Left renal pelvis (tissue), 4 donors: ENCODE data around the gene ATP5ME. TPM values are rescaled to one million over a fixed set of nuclear protein-coding genes. Genes with fewer than 3 reads are reported as not detected.
"Not testable (repeated sequence)": the region's sequence is repeated elsewhere in the genome, so short reads cannot be mapped to it uniquely, and the experiment has no call there.

Experiments
- DNase-seq, 4 donors: peaks; one replicate each; pipeline ENCODE4 v3.0.0-alpha.2; 2013; ENCODE audit warnings: low read depth in 4 of 4, low spot score in 3 of 4
- polyA plus RNA-seq, 4 donors: library from polyadenylated mRNA; unstranded; fragments of 120-200 nt; gene quantifications; one replicate each; pipeline ENCODE4 v1.2.1, GENCODE V29; 2013; ENCODE audit not compliant: insufficient read length in 4 of 4

ATP5ME gene
- polyA plus RNA-seq, 4 donors, result 171 to 315 (median 274) TPM

DNA sequence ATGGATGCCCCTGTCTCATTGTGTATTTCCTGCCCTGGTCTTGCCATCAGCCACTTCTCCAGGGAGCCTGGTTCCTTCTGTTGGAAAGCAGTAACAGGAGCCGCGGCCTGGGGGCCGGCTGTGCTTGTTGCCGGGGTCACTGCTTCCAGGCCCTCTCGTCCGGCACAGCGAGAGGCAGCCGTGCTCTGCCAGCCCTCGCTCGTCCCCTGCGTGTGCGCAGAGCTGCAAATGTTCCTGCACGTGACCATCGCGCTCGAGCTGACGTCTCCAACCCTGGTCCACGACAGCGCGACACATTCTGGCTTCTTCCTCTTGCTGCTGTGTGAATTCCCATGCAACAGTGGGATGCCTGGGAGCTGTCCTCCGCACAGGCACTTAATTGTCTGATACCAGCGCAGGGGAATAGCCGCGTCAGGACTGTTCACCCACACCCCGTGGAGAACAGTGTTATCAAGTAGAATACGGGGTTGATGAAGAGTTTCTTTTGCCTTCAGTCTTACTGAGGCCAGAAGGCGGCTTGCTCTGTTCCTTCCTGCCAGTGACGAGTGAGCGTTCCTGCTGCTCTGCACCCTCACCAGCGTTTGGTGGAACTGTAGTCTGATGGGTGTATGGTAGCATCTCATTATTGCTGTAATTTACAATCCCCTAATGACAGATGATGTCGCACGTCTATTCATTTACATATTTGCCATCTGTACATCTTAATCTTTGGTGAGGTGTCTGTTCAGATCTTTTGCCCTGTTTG lies 36.4 kb downstream of the ATP5ME start:
- no peak for DNase-seq

DNA sequence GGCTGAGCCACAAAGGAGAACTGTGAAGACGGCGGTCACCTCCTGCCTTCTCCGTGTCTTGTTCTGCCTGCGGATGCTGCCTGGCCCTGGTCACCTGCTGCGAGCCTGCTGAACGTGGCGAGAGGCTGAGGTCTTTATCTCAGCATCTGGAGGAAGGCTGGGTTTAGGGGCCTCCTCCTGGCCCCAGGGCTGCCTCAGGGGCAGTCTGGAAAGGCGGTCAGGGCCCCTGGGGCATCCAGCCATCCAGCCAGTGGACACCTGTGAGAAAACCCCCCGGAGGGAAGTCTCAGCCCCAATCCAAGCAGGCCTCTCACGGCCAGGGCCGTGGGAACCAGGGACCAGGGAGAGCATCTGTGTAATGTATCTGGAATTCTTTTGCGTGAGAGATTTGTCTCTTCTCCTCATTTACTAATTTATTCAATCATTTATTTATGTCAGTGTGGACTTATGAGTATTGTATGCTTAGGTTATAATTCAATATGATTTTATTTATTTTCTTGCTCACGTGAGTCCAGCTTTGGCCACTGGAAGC lies 37.4 kb downstream of the ATP5ME start:
- DNase-seq, result no peak

DNA sequence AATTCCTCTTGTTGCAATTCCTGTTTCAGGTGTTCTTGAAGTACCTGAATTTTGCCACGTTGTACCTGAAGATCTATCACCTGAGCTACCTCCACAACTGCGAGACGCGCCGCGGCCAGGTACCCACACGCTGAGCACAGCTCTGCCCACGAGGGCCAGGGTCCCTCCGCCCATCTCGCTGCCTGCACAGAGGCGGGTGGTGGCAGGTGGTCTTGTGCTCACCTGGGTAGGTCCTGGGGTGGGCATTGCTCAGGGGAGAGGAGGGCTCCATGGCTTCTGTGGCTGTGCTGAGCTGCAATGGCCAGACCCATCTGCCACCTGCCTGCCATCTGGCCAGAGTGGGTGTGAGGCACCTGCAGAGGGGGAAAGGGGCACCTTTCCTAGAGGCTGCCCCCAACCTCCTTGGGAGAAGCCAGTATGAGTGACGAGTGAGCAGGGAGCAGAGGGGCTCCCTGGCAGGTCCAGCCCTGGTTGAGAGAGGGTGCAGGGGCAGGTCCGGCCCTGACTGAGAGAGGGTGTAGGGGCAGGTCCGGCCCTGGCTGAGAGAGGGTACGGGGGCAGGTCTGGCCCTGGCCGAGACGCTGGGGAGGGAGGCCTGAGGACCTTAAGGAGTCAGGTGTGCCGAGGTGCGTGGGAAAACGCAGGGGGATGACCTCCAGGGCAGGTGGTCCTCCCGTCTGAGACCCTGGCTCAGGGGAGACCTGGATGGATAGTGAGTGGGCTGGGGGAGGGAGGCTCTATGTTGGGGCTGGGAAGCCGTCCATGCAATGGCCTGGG lies 38.0 kb downstream of the ATP5ME start:
- DNase-seq, result no peak

DNA sequence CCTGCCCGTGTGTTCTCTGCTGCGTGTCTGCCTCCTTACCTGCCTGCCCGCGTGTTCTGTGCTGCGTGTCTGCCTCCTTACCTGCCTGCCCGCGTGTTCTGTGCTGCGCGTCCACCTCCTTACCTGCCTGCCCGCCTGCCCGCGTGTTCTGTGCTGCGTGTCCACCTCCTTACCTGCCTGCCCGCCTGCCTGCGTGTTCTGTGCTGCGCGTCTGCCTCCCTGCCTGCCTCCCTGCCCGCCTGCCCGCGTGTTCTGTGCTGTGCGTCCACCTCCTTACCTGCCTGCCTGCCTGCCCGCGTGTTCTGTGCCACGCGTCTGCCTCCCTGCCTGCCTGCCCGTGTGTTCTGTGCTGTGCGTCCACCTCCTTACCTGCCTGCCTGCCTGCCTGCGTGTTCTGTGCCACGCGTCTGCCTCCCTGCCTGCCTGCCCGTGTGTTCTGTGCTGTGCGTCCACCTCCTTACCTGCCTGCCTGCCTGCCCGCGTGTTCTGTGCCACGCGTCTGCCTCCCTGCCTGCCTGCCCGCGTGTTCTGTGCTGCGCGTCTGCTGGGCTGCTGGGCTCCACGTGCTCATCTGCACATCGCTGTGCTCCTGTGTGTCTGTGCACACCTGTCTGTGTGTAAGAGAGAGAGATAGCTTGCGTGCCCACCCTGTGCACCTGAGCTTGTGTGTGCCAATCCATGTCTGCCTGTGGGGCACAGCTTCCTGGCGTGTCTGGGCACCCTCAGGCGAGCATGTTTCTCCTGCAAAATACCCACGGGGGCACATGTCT lies 38.8 kb downstream of the ATP5ME start:
- DNase-seq, result not testable (repeated sequence)

DNA sequence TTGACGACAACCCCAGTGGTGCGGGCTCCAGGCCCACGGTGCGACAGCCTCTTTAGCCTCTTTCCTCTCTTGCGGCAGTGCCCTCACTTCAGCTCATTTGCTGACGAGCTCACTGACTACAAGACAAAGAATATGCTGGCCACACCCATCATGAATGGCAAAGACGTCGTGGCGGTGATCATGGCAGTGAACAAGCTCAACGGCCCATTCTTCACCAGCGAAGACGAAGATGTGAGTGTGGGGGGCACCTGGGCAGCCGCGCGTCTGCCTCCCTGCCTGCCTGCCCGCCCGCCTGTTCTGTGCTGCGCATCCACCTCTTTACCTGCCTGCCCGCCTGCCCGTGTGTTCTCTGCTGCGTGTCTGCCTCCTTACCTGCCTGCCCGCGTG lies 39.5 kb downstream of the ATP5ME start:
- DNase-seq, result no peak

DNA sequence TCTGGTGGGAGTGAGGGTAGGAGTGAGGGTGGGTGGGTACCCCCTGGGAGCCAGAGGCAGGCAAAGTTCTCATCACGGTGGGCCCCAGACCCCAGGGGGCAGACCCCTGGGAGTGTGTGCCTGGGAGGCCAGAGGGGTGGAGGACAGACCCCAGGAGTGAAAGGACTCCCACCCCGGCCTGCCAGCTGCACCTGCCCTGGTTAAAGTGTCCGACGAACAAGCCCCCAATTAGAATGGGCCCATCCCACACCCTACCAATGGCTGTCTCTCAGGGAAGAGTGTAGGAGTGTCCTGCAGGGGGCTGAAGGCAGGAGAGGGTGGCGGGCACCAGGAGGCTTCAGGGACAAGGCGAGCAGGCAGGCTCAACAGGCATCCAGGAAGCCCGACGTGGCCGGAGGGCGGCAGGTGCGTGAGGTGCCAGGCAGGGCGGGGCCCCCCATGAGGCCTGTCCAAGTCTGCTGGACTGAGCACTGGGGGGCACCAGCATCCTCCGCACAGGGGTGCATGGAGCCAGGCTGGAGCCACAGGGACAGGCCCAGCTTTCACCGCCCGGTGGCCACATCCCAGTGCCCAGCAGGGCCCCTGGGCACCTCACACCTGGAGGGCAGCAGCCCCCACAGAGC lies 40.0 kb downstream of the ATP5ME start:
- no peak for DNase-seq

DNA sequence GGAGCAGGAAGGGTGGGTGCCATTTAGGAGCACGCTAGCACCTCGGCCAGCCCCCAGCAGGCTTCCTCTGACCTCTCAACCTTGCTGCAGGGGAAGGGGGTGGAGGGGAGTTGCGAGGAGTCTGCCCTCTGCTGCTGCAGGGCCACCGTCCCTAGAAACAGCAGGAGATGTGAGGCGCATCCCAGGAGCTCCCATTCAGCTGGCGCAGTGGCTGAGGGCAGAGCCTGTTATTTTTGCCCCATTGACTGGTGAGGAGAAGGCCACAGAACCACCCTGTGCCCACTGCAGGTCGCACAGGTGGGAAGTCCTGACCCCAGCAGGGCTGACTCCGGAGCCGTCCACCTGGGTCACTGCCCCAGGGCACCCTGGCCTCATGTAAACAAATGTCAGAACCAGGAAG lies 40.7 kb downstream of the ATP5ME start:
- DNase-seq, result no peak

DNA sequence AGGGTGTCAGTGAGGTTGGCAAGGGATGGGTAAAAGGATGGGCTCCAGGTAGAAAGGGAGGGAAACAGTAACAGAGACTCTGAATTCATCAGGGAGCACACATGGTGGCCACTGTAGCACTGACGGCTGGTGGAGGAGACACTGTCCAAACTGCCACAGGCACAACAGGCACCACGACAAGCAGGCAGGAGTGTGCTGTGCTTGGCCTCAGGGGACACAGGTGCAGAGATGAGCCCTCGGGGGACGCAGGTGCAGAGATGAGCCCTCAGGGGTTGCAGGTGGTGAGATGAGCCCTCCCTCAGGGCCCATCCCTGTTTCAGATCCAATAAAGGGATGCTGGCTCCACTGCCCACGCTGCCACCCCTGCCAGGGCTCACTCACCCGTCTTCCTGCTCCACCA lies 41.1 kb downstream of the ATP5ME start:
- DNase-seq, result no peak

DNA sequence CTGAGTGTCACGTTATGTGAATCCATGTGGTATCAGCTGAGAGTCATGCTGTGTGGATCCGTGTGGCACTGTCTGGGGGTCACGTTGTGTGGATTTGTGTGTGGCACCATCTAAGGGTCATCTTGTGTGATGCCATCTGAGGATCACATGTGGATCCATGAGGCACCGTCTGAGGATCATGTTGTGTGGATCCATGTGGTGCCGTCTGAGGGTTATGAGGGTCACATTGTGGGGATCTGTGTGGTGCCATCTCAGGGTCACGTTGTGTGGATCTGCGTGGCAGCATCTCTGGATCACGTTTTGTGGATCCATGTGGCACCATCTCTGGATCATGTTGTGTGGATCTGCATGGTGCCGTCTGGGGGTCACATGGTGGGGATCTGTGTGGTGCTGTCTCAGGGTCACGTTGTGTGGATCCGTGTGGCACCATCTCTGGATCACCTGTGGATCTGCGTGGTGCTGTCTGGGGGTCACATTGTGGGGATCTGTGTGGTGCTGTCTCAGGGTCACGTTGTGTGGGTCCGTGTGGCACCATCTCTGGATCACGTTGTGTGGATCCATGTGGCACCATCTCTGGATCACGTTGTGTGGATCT lies 41.8 kb downstream of the ATP5ME start:
- DNase-seq, result no peak

DNA sequence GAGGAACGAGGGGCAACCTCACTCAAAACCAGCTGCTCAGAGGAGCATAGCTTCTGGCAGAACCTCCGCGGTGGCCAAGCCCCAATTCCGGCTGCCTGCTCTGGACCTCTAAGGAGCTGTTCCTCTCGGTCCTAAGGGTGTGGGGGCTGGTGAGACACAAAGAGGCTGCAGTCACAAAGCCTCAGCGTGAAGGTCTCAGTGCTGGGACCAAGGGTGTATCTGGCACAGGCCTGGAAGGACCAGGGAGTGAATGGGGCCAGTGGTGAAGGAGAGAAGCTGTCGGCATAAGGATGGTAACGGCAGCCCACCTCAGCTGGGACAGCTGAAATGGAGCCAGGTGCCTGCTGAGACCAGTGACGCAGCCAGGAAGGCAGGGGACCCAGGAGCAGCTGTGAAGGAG lies 43.4 kb downstream of the ATP5ME start:
- no peak for DNase-seq

DNA sequence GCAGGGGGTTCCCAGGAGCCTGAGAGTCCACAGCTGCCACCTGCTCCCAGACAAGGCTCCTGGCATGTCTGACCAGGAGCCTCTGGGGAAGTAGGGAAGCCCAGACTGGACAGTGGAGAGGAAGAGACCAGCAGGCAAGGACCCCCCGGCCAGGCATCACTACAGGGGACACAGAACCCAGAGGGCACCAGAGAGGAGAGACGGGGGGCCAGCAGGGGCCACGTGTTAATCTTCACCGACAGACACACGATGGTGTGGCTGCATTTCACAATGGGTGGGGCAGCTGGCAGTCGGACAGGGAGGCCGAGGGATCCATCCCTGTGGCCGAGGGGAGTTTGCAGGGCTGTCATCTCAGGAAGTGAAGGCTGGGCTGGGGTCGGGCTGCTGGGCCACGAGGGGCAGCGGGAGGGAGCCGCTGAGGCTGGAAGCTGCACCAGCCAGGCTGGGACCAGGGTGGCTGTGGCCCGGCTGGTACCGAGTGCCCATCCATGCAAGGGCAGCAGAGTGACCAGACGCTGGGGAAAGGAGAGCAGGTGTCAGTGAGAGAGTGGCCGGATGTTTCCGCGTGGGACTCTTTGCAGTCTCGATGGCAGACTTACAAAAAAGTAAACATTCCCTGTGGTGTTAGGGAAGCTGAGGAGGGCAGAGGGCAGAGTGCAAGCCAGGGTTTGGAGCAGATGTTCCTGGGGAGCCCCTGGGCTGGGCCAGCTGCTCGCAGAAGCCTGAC lies 44.0 kb downstream of the ATP5ME start:
- no peak for DNase-seq

DNA sequence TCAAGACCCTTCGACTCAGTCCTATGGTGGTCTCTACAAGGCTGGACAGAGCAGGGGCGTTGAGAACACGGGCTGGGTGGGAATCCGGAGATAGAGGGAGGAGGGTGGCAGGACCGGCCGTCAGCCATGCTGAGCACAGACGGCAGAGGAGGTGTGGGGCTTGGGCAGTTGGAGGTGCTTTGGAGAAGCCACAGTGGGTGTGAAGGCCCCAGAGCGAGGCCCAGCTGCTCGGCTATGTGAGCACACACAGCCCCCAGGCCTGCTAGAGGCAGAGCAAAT lies 44.5 kb downstream of the ATP5ME start:
- no peak for DNase-seq

DNA sequence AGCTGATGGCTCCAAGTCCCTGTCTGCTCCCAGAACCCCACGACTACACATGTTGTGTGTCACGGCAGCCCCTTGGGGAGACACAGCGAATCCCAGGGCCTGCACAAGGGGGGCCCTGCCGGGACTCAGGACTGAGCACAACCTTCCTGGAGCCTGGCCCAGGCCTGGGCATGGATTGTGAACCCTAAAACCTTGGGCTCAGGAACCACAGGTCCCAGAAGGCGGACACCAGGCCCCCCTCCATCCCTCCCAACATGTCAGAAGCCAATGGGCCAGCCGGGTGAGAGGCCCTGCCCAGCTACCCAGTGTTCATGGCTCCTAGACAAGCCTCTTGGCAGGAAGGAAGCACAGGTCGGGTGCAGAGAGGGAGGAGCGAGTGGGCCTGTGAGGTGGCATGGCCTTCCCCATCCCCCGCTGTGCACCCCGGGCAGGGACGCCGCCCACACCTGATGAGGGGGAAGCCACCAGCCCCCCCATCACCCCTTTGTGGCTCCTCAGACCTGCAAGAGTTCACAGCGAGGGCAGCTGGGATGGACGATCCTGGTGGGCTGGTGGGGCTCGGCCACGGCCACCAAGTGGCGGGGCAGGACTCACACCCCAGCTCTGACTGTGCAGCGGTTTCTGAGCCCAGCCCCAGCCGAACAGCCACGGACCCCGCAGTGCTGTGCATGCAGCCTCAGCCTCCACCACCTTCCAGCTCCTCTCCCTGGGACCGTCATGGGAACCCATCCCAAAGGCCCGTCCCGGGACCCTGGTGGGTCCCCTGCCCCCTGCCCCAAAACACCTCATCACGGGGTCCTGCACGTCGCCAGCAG lies 45.0 kb downstream of the ATP5ME start:
- no peak for DNase-seq

DNA sequence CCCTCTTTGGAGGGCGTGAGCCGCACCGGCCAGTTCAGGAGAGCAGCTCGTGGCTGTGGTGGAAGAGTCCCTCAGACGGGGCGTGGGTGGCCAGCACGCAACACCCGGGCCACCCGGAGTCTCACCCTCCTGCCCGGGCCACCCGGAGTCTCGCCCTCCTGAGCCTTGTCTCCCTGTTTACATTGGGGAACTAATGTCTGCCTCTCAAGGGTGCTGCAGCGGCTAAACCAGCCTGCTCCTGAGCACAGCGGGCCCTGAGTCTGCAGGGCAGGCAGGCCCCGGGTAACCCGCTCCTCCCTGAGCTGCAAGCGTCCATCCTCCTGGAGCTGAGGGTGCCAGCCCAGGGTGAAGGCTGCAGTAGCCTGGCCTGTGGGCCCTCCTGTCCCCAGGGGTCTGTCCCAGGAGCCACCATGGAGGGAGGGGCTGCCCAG lies 45.8 kb downstream of the ATP5ME start:
- DNase-seq, result no peak

DNA sequence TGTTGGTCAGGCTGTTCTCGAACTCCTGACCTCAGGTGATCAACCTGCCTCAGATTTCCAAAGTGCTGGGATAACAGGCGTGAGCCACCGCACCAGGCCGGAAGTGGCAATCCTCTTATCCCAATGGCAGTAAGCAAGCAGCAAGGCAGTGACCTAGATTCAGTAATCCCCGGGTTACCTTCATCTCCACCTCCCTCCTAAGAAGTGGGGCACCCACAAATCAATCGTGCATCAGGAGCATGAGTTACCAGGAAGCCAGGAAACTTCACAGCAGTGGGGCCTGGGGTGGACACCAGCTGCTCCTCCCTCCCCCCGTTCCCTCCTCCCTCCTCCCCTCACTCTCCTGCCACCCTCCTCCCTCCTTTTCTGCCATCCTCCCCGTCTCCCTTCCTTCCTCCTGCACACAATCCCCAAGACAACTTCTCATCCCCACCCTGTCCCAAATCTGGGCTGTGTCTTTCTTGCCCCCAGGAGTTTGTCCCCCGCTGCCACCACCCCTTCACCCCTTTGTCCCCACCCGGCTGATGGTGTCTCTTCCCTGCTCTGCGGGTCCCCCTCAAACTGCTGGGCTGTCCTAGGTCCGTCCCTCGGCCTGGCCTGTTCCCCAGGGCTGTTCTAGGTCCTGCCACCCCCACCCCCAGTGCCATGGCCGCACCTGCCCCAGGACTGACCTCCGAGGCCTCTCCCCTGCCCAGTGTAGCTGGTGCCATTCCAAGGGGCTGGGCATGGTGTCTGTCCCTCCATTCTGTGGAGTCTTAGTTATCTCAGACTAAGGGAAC lies 46.5 kb downstream of the ATP5ME start:
- no peak for DNase-seq

DNA sequence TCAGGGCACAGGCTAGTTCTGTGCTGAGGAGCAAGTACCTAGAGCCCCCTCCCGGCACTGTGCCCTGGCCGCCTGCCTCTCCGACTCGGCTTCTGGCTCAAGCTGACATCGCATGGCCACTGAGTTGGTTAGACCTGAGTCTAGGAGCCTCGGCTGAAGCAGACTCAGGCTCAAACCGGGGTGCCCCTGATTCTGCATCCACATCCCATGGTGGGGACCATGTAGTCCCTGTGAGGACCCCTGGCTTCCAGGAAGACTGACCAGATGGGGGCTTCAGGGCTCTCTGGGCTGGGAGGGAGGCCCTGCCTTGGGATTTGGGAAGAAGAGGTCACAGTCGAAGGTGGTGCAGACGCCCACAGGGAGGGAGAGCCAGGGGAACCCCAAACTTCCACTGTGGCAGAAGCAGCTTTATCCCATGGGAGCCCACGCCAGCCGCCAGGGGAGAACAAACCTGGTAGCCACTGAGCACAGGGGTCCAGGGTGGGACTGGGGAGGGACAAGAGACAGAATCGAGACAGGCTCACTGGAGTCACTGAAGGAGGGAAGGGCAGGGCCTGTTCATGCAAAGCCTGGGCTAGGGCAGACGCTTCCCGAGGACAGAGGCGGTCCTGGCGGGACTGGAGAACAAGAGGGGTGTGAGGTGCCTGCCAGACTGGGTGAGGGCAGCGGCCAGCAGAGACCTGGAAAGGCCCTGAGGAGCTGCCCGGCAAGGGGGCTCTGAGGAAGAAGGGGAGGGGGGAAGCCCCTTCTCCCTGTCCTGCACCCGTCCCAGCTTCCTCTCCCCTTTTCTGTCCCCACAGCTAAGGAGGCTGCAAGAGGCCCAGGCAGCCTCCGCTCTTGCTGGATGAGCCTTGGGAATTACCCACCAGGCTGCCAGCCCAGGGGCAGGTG lies 47.6 kb downstream of the ATP5ME start:
- no peak for DNase-seq

DNA sequence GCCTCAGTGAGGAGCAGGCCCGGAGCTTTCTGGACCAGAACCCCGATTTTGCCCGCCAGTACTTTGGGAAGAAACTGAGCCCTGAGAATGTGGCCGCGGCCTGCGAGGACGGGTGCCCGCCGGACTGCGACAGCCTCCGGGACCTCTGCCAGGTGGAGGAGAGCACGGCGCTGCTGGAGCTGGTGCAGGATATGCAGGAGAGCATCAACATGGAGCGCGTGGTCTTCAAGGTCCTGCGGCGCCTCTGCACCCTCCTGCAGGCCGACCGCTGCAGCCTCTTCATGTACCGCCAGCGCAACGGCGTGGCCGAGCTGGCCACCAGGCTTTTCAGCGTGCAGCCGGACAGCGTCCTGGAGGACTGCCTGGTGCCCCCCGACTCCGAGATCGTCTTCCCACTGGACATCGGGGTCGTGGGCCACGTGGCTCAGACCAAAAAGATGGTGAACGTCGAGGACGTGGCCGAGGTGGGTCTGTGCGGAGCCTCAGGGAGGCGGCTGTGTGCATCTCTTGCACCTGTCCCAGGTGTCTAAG lies 48.4 kb downstream of the ATP5ME start:
- no peak for DNase-seq
